GM12873 (cell line): Measurements from ENCODE around the gene DDA1.

Experiments
- CTCF ChIP-seq: IDR thresholded peaks from 2 replicates; pipeline ENCODE4 v1.5.1; 2012; ENCODE audit warnings: low read depth, mild to moderate bottlenecking, moderate library complexity, low read length, control low read depth; ENCODE audit not compliant: insufficient read depth; ENCODE audit errors: missing control alignments

Gene DDA1

GRCh38 chr19:17333611-17334413 is 24.4 kb downstream of the DDA1 start:
- TF ChIP-seq CTCF: no peak

- no peak for TF ChIP-seq CTCF
Measured at GRCh38 chr19:17334414-17335409, 25.3 kb downstream of the DDA1 start, which contains the start of gene ANO8. TSS of gene ANO8 (minus strand) at chr19:17334855. CDS start at chr19:17334670, 185 bp downstream.

GRCh38 chr19:17335575-17335974 is 26.2 kb downstream of the DDA1 start:
- no peak for TF ChIP-seq CTCF

GRCh38 chr19:17336872-17337674 is 27.7 kb downstream of the DDA1 start, which contains the start of gene GTPBP3:
TSS of gene GTPBP3 (plus strand) at chr19:17337553. CDS start at chr19:17337612, 59 bp downstream.
- TF ChIP-seq CTCF: no peak

GRCh38 chr19:17337675-17338432 is 28.5 kb downstream of the DDA1 start:
- TF ChIP-seq CTCF: no peak

GRCh38 chr19:17338433-17339078 is 29.2 kb downstream of the DDA1 start:
- TF ChIP-seq CTCF: no peak
